Retina (tissue), 1 donor: ENCODE results near the gene MSANTD3.
A peak's percentile ranks its signal among the peaks of the same experiment; 100 is the strongest.
"Not testable (repeated sequence)": the region's sequence is repeated elsewhere in the genome, so short reads cannot be mapped to it uniquely, and the experiment has no call there.

Source experiments
- DNase-seq: peaks from one replicate; pipeline ENCODE4 v3.0.0-alpha.2; 2016

MSANTD3 gene

GRCh38 chr9:100426530-100427365 is at the start of gene MSANTD3:
MSANTD3 (plus strand) TSS chr9:100427143; CDS start chr9:100441939, 14,796 bp downstream.
- peak; percentile 86 for DNase-seq

GRCh38 chr9:100379862-100380261 is 47.1 kb upstream of the MSANTD3 start:
- no peak for DNase-seq

GRCh38 chr9:100392989-100393388 is 34.0 kb upstream of the MSANTD3 start:
- not testable (repeated sequence) for DNase-seq

- DNase-seq: no peak
These were observed 32.8 kb upstream of the MSANTD3 start for GRCh38 chr9:100394032-100394695.

GRCh38 chr9:100394816-100395215 is 32.1 kb upstream of the MSANTD3 start:
- DNase-seq: no peak

GRCh38 chr9:100396769-100397168 is 30.2 kb upstream of the MSANTD3 start:
- no peak for DNase-seq

- no peak for DNase-seq
These were observed 29.2 kb upstream of the MSANTD3 start for GRCh38 chr9:100397529-100398266.

- DNase-seq: no peak
These were observed 25.9 kb upstream of the MSANTD3 start for GRCh38 chr9:100401042-100401441.

- DNase-seq: no peak
These were observed 20.0 kb upstream of the MSANTD3 start for GRCh38 chr9:100406962-100407361.

- no peak for DNase-seq
These were observed 18.3 kb upstream of the MSANTD3 start for GRCh38 chr9:100408546-100409175.

- no peak for DNase-seq
These were observed 17.8 kb upstream of the MSANTD3 start for GRCh38 chr9:100409176-100409556.

GRCh38 chr9:100411472-100412283 is 15.3 kb upstream of the MSANTD3 start:
- peak; percentile 91 for DNase-seq

- no peak for DNase-seq
These were observed 13.0 kb upstream of the MSANTD3 start for GRCh38 chr9:100413839-100414420.

GRCh38 chr9:100417815-100418214 is 9.1 kb upstream of the MSANTD3 start:
- DNase-seq: no peak

GRCh38 chr9:100419166-100419565 is 7.8 kb upstream of the MSANTD3 start:
- DNase-seq: no peak

GRCh38 chr9:100421116-100421515 is 5.8 kb upstream of the MSANTD3 start:
- not testable (repeated sequence) for DNase-seq

- DNase-seq: no peak
These were observed 1.2 kb upstream of the MSANTD3 start for GRCh38 chr9:100425758-100426157.

- no peak for DNase-seq
These were observed 784 bp upstream of the MSANTD3 start for GRCh38 chr9:100426189-100426529.

- peak; percentile 88 for DNase-seq
These were observed 672 bp downstream of the MSANTD3 start for GRCh38 chr9:100427366-100428263.

GRCh38 chr9:100428871-100429654 is 2.1 kb downstream of the MSANTD3 start:
- DNase-seq: no peak
